DMS114 treated with DMSO at 0.1 percent for 48 hours (cell line): ENCODE measurements around the gene MSI2.

ENCODE experiments used
- DNase-seq: peaks from one replicate; lab custom pipeline; 2025; ENCODE audit not compliant: unreplicated experiment; lab: John Stamatoyannopoulos, UW

The MSI2 gene

GRCh38 chr17:57534863-57535248 is 278.5 kb downstream of the MSI2 start:
- DNase-seq: no peak

- no peak for DNase-seq
These were observed 279.1 kb downstream of the MSI2 start for GRCh38 chr17:57535249-57535966.

GRCh38 chr17:57536289-57536688 is 280.0 kb downstream of the MSI2 start:
- DNase-seq: no peak

GRCh38 chr17:57536789-57537523 is 280.6 kb downstream of the MSI2 start:
- DNase-seq: no peak

GRCh38 chr17:57537524-57538410 is 281.4 kb downstream of the MSI2 start:
- DNase-seq: no peak

DNA sequence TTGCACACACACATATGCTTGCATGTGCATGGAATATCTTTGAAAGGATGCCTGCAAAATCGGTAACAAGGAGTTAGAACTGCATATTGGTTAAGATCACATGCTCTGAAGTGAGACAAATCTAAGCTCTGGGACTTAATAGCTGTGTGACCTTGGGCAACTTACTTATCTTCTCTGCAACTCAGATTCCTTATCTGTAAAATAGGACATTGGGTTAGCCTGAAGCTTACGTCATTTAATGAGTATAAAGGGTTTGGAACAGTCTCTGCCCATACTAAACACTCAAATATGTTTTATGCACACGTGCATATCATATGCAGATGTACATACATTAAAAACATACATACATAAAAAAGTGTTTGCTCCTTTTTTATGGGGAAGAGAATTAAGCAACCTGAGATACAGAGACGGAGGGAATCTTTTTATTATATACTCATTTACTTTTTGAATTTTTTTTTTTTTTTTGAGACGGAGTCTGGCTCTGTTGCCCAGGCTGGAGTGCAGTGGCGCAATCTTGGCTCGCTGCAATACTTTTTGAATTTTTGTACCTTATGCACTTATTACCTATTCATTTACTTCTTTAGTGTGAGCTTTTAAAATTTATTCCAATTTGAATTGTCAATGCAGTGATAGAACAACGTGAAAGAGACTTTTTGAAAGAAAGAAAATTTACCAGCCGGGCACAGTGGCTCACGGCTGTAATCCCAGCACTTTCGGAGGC is 282.6 kb downstream of the MSI2 start:
- no peak for DNase-seq

DNA sequence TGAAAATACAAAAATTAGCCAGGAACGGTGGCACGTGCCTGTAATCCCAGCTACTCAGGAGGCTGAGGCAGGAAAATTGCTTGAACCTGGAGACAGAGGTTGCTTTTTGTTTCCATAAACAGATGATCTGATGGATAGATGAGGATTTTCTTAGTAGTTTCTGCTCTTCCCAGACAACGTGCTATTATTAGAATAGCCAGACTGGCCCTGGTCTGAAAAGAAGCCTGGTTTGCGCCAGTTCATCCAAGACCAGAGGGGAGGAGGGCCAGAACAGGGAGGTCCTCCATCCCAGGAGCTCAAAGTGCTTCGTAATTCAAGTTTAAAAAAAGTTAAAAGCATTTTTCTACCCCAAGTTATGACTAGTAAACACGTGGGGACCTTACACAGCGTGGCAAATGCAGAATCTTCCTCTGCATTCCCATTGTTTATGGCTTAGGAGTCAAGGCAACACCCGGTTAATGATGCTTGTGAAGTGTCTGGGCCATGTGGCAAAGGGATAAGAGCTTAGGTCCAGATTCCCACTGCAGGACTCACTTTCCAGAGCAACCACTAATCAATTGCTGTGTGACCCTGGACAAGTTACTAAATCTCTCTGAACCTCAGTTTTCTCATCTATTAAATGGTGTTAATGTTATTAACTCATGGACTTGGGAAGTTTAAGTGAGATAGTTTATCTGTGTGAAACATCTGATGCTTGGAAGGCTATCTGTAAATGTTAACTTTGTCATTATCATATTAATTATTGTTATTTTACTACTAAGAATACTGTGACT is 283.4 kb downstream of the MSI2 start:
- DNase-seq: no peak

GRCh38 chr17:57540596-57540995 is 284.3 kb downstream of the MSI2 start:
- no peak for DNase-seq

DNA sequence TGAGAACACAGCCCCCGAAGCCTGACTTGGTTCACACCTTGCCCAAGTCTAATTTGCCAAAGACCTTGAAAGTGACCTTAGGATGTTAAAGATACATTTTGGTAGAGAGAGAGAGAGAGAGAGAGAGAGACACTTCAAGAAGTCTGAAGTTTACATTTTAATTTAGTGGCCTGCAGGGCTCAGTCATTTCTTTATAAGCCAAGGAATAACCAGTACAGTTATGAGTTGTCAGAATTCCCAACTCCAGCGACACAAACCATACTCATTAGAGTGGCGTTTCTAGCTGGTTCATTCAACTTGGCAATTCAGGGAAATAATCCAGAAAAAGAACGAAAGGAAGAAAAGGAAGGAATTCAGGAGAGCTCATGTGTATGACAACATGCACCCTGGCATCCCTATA is 284.7 kb downstream of the MSI2 start:
- no peak for DNase-seq

GRCh38 chr17:57541472-57542394 is 285.4 kb downstream of the MSI2 start:
- DNase-seq: no peak

- DNase-seq: no peak
These were observed 286.2 kb downstream of the MSI2 start for GRCh38 chr17:57542510-57542909.

- no peak for DNase-seq
These were observed 286.9 kb downstream of the MSI2 start for GRCh38 chr17:57543230-57543629.

DNA sequence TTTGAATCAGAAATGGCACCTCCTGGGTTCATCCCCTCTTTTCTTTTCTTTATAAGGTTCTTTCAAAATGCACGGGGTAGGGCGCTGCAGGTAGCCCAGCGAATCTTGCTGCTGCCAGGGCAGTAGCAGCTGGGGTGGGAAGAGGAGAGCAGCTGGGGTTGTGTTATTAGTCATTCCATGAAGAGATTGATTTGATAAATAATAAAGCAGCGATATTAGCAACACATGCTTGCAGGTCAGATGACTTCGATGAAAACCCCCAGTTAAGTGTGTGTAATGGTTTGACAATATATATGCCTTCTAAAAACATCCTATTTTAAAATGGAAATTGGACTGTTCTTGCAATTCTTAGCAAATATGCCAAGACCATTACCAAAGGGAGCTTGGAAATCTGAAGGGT is 288.1 kb downstream of the MSI2 start:
- DNase-seq: no peak

DNA sequence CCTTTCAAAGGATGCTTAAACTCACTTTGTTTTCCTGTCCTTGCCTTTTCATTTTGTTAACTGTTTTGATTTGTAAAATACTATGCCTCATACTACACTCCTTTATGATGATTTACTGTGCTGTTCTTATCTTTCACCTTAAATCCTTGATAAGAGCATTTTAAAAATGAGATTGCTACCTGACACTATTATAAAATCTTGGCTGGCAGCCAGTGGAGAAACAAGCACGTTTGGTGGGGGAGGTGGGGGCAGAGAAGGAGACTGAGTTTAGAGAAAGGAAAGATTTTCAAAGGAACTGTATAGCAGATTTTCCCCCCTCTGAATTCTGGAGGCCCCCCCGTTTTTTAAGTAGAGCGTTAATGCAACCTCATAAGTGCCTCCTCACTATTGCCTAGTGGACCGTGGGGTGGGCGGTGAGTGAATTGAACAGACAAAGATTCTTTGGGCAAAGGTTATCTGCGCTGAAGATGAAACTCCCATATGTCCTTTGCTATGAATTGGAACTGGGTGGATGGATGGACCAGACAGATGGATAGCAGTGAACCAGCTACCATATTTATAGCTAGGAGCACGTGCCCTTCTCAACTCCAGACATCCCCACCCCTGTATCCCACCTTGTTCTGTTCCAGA is 288.6 kb downstream of the MSI2 start:
- DNase-seq: no peak

- no peak for DNase-seq
These were observed 289.5 kb downstream of the MSI2 start for GRCh38 chr17:57545731-57546342.

- DNase-seq: no peak
These were observed 292.4 kb downstream of the MSI2 start for GRCh38 chr17:57548421-57549410.

DNA sequence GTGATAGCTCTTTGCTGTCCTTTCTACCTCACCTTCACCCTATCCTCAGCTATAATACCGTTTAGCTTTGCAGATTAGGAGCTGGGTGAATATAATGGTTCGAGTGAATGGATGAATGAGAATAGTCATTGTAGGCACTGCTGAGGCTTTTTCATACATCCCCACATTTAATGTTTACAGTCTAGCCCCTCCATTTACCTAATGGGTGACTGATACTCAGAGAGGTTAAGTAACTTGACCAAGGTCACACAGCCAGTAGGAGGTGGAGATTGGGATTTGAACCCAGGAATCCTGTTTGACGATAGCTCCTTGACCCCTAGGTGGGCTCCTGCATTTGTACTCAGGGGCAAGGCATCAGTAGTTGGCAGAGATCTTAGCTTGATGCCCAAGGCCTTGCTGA is 293.1 kb downstream of the MSI2 start:
- DNase-seq: no peak
